ENCODE data around the gene DTX4.

DNA sequence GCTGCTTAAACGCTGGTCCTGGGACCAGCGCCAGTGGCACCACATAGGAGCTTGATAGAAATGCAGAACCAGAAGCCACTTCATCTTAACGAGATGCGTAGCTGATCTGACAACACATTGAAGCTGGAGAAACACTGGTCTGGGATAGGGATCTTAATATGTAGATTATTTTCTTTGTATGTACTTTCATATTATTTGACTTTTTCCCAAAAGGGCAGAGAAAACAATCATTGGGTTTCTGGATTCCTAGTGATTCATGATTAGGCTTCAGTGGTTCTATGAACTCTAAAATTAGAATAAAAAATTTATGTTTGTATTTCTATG, 28.5 kb downstream of the DTX4 start:
- TF ChIP-seq, protein P1, sequence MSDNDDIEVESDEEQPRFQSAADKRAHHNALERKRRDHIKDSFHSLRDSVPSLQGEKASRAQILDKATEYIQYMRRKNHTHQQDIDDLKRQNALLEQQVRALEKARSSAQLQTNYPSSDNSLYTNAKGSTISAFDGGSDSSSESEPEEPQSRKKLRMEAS (IDR thresholded peaks at IDR 0.05) = no peak
- TF ChIP-seq RAD21 (IDR thresholded peaks at IDR 0.05; ENCODE audit: low read depth) (no peak), ZBTB7A (IDR thresholded peaks at IDR 0.05; ENCODE audit: low read depth) (no peak), EP300 (IDR thresholded peaks at IDR 0.05; ENCODE audit: borderline replicate concordance) (no peak), EGR1 (IDR thresholded peaks at IDR 0.05) (no peak), TCF12 (IDR thresholded peaks at IDR 0.05; ENCODE audit: low read depth) (no peak), YY1 (IDR thresholded peaks at IDR 0.05; ENCODE audit: low read depth) (no peak), TEAD4 (IDR thresholded peaks at IDR 0.05) (no peak), TAF1 (IDR thresholded peaks at IDR 0.05; ENCODE audit: low read depth) (no peak), FOXM1 (IDR thresholded peaks at IDR 0.05; ENCODE audit: borderline replicate concordance, low read depth) (no peak), NFIC (IDR thresholded peaks at IDR 0.05) (no peak)
- TF ChIP-seq, protein P2, sequence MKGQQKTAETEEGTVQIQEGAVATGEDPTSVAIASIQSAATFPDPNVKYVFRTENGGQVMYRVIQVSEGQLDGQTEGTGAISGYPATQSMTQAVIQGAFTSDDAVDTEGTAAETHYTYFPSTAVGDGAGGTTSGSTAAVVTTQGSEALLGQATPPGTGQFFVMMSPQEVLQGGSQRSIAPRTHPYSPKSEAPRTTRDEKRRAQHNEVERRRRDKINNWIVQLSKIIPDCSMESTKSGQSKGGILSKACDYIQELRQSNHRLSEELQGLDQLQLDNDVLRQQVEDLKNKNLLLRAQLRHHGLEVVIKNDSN (IDR thresholded peaks at IDR 0.05) = no peak
- TF ChIP-seq, protein P3, sequence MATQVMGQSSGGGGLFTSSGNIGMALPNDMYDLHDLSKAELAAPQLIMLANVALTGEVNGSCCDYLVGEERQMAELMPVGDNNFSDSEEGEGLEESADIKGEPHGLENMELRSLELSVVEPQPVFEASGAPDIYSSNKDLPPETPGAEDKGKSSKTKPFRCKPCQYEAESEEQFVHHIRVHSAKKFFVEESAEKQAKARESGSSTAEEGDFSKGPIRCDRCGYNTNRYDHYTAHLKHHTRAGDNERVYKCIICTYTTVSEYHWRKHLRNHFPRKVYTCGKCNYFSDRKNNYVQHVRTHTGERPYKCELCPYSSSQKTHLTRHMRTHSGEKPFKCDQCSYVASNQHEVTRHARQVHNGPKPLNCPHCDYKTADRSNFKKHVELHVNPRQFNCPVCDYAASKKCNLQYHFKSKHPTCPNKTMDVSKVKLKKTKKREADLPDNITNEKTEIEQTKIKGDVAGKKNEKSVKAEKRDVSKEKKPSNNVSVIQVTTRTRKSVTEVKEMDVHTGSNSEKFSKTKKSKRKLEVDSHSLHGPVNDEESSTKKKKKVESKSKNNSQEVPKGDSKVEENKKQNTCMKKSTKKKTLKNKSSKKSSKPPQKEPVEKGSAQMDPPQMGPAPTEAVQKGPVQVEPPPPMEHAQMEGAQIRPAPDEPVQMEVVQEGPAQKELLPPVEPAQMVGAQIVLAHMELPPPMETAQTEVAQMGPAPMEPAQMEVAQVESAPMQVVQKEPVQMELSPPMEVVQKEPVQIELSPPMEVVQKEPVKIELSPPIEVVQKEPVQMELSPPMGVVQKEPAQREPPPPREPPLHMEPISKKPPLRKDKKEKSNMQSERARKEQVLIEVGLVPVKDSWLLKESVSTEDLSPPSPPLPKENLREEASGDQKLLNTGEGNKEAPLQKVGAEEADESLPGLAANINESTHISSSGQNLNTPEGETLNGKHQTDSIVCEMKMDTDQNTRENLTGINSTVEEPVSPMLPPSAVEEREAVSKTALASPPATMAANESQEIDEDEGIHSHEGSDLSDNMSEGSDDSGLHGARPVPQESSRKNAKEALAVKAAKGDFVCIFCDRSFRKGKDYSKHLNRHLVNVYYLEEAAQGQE (IDR thresholded peaks at IDR 0.05; ENCODE audit: low read depth) = no peak

Measured in Ishikawa (cell line).